ENCODE measurements around the gene GIMAP8.
"Not testable (repeated sequence)": the region's sequence is repeated elsewhere in the genome, so short reads cannot be mapped to it uniquely, and the experiment has no call there.

GIMAP8 gene

DNA sequence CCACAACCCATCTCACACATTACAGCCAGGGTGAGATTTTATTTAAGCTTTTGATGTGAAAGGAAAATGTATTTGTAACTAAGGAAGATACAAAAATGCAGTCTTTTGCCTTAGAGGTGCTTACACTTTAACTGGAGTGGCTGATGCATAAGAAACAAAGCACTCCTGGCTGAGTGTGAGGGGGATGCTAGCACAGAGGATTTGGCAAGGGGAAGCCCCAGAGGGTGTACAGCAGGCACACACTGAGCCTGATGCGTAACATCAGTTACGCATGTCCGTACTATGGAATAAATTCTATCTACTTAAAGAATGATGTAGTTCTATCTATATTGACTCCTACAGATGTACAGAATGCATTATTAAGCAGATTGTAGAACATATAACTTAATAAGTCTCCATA is 17.8 kb downstream of the GIMAP8 start:
- no peak for DNase-seq

DNA sequence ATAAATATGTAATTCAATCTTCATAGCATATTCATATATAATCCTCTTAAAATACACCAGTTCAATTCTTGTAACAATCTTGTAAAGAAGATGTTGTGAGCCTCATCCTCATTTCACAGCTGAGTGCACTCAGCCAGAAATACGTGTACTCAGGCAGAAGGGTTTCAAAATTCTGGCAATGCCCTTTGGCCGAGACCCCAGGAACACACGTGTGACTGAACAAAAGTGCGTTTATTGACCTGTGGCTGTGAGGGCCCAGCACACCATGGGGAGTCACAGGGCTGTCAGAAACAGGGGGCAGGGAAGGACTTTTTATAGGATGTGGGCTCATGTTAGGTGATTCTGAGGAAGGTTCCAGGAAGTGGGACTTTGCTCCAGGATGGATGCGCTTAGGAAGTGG is 21.5 kb downstream of the GIMAP8 start:
- no peak for DNase-seq

DNA sequence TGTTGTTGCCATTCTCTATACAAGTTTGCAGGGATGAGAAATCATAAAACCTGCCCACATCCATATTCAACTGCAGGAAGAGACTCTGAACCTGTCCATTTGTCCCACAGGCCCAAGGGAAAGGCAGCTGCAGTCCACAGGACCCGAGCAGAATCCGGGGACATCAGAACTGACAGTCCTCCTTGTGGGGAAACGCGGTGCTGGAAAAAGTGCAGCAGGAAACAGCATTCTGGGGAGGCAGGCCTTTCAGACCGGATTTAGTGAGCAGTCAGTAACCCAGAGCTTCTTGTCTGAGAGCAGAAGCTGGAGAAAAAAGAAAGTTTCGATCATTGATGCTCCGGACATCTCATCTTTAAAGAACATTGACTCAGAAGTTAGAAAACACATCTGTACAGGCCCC is 23.5 kb downstream of the GIMAP8 start:
- no peak for DNase-seq

DNA sequence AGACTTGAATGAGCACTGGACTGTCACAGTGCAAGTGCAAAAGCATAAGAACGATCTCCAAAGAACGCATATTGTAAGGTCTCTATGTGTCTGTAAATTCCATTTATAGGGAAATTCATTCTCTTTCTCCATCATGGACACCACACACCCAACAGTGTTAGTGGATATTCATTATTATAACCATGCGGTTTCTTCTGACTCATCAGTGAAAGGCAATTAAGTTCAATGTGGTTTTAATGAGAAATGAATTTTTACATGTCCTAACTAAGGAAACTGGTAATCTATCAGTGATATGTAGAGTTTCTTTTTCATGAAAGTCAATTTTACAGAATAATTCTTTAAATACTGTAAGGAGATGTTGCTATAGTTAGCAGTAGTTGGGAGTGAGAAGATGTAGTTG is 25.9 kb downstream of the GIMAP8 start:
- no peak for DNase-seq

DNA sequence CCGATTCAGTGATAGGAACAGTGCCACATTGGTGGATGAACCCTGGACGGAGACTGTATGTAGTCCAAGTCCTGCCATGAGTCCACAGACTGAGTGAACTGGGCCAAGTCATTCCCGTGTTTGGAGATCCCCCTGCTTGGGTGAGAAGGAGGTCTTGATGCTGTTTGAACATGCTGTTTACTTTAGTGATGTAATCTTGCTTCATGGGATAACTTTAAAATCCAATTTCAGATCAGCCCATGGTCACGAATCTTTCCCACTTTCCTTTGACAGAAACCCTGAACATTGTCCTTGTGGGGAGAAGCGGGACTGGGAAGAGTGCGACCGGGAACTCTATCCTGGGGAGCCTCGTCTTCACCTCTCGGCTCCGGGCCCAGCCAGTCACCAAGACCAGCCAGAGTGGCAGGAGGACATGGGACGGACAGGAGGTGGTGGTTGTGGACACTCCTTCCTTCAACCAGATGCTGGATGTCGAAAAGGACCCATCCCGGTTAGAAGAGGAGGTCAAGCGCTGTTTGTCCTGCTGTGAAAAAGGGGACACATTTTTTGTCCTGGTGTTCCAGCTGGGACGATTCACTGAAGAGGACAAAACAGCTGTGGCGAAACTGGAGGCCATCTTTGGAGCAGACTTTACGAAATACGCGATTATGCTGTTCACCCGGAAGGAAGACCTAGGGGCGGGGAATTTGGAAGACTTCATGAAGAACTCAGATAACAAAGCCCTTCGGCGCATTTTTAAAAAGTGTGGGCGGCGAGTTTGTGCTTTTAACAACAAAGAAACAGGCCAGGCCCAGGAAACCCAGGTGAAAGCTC is 26.6 kb downstream of the GIMAP8 start:
- DNase-seq = no peak

DNA sequence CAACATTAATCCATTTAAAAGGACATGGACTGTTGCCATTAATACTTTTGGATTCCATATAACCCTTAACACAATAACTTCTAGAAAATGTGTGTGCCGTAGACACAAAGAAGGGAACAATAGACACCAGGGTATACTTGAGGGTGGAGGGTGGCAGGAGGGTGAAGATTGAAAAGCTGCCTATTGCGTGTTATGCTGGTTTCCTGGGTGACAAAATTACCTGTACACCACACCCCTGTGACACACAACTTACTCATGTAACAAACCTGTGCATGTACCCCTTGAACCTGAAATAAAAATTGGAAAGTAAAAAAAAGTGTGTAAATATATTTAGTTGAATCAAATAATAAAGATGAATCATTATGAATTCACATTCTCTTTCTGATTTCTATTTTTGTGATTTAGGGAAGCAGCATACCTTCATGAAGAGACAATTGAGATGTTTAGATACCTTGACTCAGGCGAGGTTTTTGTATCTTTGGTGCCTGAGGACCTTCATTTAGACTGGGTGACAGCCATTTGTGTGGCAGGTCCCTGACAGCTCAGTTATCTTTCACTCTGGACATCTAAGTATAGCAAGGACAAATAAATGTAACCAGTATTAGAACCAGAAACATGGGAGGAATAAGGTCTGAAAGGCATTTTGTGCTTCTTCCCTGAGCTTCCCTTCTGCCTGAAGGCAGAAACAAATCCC is 28.7 kb downstream of the GIMAP8 start:
- no peak for DNase-seq

DNA sequence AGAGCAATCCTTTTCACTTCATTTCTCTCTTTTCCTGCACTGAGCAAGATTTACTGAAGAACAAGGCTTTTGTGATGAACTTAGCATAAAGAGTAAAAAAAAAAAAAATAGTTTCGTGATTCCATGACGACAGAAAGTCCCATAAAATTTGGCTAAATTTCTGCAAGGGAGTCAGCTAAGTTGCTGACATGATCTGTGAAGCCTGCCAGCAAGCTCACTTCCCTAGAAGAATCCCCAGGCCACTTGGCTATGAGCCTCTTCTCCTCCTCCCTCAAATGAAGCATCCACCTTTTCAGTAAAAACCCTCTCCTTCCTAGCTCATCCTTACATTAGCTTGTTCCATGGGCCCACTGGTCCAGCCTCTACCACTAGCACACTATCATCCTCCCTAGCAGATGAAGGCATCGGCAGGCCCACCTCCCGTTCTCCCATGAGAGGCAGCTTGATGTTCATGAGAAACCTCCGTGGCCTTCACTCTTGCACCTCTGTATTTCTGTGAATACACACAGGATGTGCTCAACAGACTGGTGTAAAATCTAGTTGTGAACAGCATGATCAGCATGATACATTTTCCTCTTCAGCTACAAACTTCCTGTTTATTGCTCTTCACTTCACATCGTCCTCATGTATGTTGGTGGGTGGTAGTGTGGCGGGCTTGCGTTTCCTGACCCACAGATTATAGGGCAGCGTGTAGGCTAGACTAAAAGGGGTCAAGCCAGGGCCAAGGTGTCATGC is 30.9 kb downstream of the GIMAP8 start:
- peak; percentile 36 for DNase-seq

DNA sequence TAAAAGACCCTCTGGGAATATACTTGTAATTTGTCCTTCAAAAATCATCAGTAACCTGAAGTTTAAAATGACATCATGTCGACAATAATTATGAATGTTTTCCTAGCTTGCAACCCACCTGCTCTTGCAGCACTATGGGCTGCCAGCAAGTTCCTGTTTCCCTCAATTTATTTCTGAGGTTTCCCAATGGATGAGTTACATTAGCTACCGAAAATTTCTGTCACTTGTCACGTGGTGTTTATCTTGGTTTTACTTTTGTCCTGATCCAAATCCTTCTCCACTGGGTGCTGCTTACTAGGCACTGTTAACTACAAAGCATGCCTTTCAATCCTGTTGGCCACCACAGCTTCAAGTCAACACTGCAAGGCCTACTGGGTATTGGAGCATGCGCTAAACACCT is 31.5 kb downstream of the GIMAP8 start:
- peak; percentile 77 for DNase-seq

DNA sequence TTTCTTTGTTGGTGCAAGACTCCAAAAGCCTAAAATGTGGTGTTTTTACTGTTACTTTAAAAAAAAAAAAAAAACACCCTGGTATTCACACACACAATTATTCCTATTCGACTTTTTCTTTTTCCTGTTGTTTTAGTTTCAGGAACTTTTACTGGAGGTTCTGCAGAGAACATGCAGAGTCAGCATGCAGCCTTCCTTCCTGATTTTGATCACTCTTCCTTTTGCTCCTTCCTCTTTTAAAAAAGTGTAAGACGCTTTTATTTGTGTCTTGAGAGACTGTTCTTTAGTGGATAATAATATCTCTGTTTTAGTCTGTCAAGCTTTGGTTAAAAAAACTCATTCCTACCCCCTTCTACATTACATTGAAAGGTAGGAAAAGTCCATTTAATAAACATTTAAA is 33.1 kb downstream of the GIMAP8 start:
- DNase-seq = peak; percentile 55

DNA sequence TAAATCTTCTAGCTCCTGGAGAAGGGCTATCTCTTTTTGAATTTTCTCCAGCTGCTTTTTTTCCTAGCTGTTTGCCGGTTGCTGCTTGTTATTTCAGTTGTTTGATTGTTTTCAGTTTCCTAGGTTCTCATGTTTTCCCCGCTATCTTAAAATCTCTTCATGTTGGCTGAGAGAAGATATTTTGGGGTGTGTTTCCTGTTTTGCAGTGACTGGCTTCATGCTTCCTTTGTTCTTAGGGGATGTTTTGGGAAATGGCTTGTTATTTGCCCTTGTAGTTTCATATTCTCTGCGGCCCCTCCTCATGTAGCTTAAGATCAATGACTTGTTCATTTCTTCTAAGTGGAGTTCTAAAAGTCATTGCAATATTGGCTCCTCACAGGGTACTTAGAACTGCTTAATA is 33.6 kb downstream of the GIMAP8 start:
- DNase-seq = not testable (repeated sequence)

DNA sequence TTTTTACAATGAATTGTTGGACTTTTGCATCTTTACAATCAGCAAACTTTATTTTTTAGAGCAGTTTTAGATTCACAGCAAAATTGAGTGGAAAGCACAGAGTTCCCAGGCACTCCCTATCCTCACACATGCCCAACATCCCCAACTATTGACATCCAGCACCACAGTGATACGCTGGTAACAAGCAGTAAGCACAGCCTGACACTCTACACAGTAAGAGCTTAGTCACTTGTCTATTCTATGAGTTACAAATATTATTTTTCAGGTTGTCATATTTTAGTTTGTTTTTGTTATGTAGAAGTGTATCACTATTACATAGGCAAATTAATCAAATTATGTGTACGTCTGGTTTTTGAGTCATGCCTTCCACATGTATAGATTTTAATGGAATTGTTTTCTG is 37.2 kb downstream of the GIMAP8 start:
- no peak for DNase-seq

DNA sequence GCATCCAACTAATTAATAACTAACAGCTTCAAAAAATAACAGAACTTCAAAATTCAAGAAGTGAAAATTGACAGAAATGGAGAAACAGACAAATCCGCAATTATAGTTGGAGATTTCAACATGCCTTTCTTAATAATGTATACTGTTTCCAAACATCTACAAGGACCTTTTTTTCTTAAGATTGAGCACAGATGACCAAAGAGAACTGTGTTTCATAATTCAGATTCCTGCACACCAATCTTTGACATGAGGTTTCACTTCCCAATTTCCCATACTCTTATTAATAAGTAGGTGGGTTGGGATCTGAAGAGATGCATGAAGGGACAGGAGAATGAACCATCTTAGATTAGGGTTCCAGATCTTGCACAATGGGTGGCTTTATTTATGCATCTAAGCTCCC is 39.4 kb downstream of the GIMAP8 start:
- peak; percentile 97 for DNase-seq

DNA sequence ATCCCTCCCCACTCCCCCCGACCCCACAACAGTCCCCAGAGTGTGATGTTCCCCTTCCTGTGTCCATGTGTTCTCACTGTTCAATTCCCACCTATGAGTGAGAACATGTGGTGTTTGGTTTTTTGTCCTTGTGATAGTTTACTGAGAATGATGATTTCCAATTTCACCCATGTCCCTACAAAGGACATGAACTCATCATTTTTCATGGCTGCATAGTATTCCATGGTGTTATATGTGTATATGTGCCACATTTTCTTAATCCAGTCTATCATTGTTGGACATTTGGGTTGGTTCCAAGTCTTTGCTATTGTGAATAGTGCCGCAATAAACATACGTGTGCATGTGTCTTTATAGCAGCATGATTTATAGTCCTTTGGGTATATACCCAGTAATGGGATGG is 43.0 kb downstream of the GIMAP8 start:
- not testable (repeated sequence) for DNase-seq

DNA sequence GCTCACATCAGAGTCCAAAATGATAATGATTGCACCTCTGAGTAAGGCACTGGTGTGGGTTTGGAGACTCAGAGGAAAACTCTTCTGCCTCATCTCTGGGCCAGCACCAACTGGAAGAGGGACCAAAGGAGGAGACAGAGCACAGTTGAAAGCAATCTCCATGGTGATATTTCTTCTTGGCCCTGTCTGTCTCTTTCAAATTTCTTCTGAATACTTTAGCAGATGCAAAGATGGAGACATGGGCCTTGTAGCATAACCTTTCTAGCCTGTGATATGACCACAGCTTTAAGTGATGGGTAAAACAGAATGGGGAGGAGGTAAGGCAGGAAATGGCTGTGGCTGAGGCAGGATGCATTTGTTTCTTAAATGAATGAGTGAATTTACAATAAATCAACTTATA is 52.1 kb downstream of the GIMAP8 start:
- DNase-seq = no peak

DNA sequence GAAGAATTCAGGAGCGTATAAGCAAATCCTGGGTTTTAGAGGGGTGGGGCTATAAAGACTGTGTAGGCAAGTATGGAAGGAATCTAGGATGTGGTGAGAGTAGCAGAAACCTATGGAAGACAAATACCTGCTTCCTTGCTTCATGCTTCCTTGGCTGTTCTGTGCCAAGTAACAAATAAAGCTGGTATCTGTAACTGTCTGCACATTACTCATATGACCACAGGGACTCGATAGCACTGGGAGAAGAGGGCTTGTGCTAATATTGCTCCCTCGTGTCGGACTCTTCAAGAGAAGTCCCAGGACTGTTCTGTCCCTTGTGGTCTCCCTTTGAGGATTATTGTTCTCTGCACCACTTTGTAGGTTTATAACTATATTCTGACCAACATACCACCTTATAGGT is 52.7 kb downstream of the GIMAP8 start:
- no peak for DNase-seq

DNA sequence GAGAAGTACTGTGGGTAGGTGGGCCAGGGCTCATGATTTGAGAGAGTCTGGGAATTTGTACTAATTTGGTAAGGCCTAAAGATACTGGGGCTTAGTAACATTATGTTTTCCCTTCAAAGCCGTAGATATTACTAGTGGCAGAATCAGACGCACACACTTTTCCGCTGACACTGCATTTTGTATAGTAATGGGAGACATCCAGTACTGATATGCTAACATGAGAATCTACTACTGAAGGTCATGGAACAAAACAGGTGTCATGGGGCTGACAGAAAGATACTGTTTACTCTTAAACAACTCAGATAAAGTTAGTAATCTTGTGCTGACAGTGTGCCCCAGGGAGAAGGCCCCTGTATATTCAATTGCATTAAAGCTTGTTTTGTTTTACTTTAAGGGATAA is 53.2 kb downstream of the GIMAP8 start:
- DNase-seq = no peak

DNA sequence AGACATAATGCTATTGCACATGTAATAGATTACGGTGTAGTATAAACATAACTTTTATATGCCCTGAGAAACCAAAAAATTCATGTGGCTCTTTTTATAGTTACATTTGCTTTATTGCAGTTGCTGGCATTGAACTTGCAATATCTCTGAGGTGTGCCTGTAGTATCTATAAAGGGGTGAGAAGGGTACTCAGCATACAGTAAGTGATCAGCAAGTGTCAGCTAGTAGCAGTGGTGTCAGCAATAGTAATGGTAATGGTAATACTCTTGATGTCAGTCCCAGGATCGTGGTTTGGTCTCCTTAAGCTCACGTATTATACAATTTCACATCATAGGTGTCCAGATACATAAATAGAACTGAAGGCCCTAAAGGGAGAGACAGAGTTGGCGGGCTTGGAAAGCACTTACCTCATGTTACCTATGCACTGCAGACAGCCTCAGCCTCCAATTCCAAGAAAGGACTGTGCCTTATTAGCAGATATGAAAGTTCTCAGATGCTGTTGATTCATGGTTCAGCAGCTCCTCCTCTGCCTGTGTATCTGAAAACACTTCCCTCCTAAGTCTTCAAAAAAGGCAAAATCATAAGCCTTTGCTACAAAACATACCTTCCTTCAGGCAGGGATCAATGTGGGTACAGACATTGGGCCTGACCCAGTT is 57.6 kb downstream of the GIMAP8 start:
- DNase-seq = no peak

DNA sequence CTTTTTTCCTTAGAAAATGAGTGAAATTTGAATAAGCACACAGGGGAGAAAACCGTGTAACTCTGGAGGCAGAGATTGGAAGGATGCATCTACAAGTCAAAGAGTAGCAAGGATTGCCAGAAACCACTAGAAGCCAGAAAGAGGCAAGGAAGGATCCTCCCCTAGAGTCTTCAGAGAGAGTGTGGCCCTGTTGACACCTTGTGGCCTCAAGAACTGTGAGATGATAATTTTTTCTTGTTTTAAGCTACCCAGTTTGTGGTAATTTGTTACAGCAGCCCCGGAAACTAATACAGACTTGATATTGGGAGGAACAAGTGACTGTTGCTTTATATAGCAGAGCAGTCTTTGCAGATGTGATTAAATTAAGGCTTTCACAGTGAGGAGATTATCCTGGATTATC is 60.6 kb downstream of the GIMAP8 start:
- no peak for DNase-seq

DNA sequence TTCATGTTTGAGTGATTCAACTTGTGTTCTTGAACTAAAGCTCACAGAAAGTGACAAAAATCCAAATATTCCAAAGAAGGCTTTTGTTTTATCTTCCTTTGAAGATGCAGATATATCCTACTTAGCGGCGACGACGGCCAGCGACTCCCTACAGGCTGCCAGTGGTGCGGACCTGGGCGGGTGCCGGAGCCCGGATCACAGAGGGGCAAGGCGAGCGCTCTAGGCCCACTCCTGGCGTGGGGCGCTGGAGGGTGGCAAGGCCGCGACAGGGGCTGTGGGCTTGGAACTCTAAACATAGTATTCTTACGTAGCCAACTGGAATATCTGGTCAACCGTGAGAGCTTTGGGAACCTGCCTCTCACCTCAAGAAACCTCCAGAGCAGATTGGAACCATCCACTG is 63.3 kb downstream of the GIMAP8 start:
- DNase-seq = no peak

DNA sequence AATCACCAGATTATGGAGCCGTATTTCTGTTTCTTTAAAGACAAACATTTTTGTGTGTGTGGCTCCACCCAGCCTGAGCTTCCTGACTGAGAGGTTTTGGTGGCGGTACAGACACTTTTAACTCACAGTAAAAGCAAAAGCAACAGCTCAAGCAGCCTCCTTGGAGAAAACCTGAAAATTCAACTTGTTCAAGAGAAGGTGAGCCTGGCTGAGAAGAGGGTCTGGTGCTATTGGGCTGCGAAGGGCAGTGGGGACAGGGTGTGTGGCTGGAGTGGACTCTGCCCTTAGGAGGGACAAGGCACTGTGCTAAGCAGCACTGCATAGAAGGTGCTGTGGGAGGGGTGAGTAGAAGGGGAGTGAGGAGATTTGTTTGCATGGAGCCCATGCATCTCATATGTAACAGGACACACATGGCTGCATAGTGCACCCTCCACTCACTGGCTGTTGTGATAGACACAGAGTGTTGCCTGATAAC is 64.4 kb downstream of the GIMAP8 start, which contains the start of gene GIMAP7:
TSS of gene GIMAP7 (plus strand) at position 125 of the 475 bp plus-strand sequence. CDS start 5,103 bp downstream, outside the sequence.
- peak; percentile 22 for DNase-seq

DNA sequence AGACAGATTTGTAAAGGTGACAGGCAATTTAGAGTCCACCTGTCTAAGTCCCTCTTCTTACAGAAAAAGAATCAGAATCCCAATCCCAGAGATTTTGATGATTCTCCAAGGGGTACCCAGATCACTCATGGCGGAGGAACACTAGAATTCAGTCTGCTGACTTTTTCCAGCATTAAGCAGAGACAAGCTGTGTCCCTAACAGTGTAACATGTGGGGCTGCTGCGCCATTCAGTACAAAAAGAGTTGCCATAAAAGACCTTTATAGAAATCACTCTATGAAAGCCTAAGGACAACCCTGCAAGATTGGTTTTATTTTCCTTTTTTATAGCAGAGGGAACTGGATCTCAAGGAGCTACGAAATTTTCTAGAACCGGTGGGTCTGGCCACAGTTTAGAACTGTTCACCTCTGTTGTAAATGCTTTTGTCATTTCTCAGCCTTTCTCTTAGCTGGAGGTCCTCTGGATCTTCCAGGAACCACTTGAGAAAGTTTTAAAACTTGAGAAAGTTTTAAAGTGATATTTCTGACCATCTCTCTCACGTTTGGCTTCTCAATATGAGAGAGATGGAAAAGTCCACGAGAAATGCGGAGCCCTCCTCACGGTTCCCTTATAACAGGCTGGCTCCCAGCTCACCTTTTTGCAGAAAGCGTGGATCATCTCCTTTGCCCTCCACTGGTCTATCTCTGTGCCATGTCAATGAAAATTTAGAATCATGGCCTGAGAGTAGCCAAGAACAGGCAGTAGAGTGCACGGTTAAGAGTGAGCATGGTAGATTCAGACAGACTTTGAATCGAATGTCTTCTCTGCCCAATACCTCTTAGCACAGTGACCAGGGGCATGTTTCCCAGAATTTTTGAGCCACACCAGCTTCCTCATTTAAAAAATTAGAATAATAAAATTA is 65.1 kb downstream of the GIMAP8 start:
- DNase-seq = peak; percentile 22

All from inflammatory macrophage treated with lipopolysaccharide for 4 hours (primary cell).